Choroid plexus epithelial cell (primary cell): ENCODE results near the gene CEP350.

Source experiments
- DNase-seq: peaks from one replicate; pipeline ENCODE4 v3.0.0-alpha.2; 2010; ENCODE audit warnings: low read depth
- H3K4me3 ChIP-seq: 2 replicates; pipeline ENCODE4 v1.5.1; 2011; ENCODE audit warnings: low read depth, mild to moderate bottlenecking, control low read depth, low read length, moderate library complexity
- TF ChIP-seq, protein P1 (sequence below): conservative IDR thresholded peaks from 2 replicates; pipeline ENCODE4 v1.5.1; 2011; ENCODE audit warnings: low read depth, mild to moderate bottlenecking, control low read depth, inconsistent platforms, low read length, moderate library complexity

The CEP350 gene

GRCh38 chr1:180097326-180097605 is 142.7 kb downstream of the CEP350 start:
- no peak for DNase-seq
- no peak overlapping the region for H3K4me3 ChIP-seq
- TF ChIP-seq, protein P1, sequence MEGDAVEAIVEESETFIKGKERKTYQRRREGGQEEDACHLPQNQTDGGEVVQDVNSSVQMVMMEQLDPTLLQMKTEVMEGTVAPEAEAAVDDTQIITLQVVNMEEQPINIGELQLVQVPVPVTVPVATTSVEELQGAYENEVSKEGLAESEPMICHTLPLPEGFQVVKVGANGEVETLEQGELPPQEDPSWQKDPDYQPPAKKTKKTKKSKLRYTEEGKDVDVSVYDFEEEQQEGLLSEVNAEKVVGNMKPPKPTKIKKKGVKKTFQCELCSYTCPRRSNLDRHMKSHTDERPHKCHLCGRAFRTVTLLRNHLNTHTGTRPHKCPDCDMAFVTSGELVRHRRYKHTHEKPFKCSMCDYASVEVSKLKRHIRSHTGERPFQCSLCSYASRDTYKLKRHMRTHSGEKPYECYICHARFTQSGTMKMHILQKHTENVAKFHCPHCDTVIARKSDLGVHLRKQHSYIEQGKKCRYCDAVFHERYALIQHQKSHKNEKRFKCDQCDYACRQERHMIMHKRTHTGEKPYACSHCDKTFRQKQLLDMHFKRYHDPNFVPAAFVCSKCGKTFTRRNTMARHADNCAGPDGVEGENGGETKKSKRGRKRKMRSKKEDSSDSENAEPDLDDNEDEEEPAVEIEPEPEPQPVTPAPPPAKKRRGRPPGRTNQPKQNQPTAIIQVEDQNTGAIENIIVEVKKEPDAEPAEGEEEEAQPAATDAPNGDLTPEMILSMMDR = no peak

GRCh38 chr1:180101411-180101810 is 146.8 kb downstream of the CEP350 start:
- TF ChIP-seq, protein P1 = no peak
- DNase-seq = no peak
- H3K4me3 ChIP-seq = no peak overlapping the region

DNA sequence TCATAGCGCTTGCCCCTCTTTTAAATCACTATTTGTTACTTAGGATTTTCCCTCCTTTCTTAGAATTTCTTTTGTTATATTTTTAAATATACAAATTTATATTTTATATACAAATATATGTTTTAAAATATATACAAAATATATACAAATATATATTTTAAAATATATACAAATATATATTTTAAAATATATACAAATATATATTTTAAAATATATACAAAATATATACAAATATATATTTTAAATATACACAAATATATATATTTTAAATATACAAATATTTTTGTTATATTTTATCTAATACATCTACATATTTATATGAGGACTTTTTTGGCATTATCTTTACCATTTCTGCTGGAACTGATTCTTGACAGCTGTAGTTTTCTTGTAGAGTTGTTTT is 149.2 kb downstream of the CEP350 start:
- TF ChIP-seq, protein P1 = no peak
- DNase-seq = no peak
- no peak overlapping the region for H3K4me3 ChIP-seq

- TF ChIP-seq, protein P1 = no peak
- H3K4me3 ChIP-seq = no peak overlapping the region
- DNase-seq = no peak
These were observed 157.5 kb downstream of the CEP350 start for GRCh38 chr1:180112091-180112490.

DNA sequence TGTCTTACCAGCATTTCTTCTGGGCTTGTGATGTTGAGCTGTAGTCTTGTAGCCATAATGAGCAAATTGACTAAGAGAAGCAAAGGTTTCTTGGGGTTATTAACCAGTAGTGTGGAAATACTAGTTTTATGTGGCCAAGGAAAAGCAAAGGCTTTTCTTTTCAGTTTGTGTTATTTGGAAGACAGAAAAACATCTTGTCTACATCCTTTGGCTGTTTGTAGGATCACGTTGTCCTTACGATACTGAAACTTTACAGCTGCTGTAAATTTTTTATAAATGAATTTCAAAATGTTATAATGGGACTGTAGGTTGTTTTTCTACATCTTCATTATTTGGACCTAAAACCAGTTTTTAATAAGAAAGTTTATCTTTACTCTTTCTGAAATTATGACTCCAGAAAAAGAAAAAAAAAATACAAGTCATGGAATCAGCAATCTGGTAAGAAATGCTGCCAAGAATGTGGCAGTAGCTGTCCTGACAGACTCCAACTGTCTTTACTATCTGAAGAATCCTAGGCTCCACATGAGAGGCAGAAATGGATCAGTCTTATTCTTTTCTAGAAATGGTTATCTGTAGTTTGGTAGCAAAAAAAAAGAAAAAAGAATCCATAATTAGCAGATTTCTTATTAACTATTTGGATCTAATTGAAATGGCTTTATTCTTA is 158.5 kb downstream of the CEP350 start:
- H3K4me3 ChIP-seq = no peak overlapping the region
- TF ChIP-seq, protein P1 = no peak
- DNase-seq = peak; percentile 72

GRCh38 chr1:180114396-180114945 is 159.9 kb downstream of the CEP350 start:
- TF ChIP-seq, protein P1 = no peak
- no peak overlapping the region for H3K4me3 ChIP-seq
- no peak for DNase-seq
